Adipose tissue (tissue), 3 donors: ENCODE data around the gene AP1G2. TPM values are rescaled to one million over a fixed set of nuclear protein-coding genes. Genes with fewer than 3 reads are reported as not detected.
"Not testable (repeated sequence)": the region's sequence is repeated elsewhere in the genome, so short reads cannot be mapped to it uniquely, and the experiment has no call there.

Source experiments
- H3K27ac ChIP-seq: one replicate; pipeline ENCODE4 v1.5.1; 2013; ENCODE audit warnings: low read depth, low read length
- WGBS, 3 donors: extraction: QIAGEN DNeasy Blood & Tissue Kit; methylation state at CpG; one replicate each; pipeline ENCODE4 v1.1.7; 2013; 5-methylcytosine and 5-hydroxymethylcytosine counted together
- polyA plus RNA-seq, 3 donors: library from polyadenylated mRNA; stranded (reverse); fragments of 200-250 nt; gene quantifications; one replicate each; pipeline ENCODE4 v1.2.3, GENCODE V29; 2013
- donor health status: healthy with polysubstance abuse.
- donor health status: Bipolar disorder and iron deficiency.
- donor health status: healthy.

The AP1G2 gene
- polyA plus RNA-seq, 3 donors, result 31.8 to 73.2 (median 60.2) TPM

DNA sequence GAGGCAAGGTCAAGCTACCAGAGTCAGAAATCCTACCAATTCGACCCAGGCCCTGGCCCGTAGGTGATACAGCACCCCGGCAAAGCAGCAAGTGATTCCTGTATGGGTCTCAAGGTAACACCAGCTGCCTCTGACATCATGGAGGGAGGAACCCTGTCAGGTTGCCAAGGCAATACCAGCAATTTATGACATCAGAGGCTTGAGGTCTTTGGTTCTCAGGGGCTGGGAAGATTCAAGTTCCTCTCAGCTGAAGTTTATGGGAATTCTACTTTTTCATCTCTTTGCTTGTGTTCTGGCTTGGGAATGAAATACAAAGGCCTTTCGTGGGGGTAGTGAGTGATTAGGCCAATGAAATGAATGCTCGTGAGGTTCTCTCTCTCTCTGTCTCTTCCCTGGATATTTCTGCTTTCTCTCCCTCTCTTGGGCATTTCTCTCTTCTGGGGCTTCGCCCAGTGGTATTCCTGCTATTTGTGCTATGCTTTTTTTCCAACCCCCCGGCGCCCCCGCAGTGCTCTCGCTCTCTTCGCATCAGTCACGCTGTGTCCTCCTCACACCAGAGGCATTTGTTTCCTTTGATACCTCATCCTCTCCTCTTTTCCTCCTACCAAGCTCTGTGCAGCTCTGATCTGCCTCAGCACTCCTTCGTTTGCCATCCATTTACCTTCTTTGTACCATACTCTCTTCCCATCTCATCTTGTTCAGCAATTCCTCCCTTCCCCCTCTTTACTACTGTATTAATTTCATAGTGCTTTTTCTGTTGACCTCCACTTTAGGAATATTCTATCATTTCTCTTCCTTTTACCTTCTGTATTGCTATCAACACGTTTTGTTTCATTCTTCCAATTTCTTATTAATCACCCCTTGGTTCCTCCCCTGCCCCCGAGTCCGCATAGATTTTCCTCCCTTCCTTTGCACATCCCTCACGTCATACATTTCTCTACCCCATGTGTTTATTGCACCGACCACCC, 19.0 kb downstream of the AP1G2 start:
- 66 to 71% (median 69%) methylated on average over 18 of the region's 18 CpGs for WGBS, 3 donors

DNA sequence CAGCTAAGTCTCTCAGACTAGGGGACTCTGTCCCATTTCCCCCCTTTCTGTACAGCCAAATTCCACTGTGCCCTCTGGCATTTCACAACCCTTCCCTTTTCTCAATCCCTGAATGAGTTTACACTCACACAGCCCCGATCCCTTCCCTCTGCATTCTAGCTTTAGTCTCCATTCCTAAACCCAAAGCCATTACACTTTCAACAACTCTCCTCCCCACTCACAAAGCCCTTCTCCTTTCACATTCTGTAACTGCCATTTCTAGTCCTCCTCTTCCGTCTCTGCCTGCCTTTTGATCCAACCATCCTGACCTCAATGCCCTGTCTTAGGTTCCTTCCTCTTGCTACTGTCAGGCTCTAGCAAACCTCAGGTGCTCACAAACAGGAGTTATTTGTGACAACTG, 19.7 kb downstream of the AP1G2 start:
- no peak overlapping the region for H3K27ac ChIP-seq
- 48 to 90% (median 55%) methylated on average over 2 of the region's 2 CpGs for WGBS, 3 donors

More for the DNA sequence above, 19.0 kb downstream of the AP1G2 start:
- H3K27ac ChIP-seq, result no peak overlapping the region

DNA sequence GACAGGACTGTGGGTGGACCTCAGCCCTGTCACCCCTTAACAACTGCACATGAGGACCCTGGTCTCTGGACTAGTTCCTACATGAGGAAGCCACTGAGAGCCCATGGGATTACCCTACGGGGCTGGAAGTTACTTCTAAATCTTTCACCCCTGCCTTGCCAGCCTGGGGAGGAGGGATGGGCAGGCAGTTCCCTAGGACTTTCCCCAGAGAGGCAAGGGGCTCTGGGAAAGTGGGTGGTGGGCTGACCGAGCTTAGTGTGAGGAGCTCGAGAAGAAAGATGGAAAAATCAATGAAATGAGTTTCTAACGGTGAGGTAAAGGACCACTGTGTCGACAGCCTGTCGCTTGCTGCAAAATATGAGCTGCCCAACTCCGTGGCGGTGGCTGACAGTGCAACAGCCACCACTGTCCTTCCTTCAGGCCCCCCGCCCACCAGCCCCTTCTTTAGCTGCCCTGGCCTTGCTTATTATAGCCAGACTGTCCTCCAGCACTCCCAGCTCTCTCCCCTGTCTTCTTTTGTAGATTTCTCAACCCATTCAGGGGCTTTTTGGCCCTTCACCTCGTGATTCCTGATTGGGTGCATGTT, 21.0 kb downstream of the AP1G2 start:
- WGBS, 3 donors, result 65 to 82% (median 77%) methylated on average over 10 of the region's 10 CpGs
- H3K27ac ChIP-seq, result no peak overlapping the region

DNA sequence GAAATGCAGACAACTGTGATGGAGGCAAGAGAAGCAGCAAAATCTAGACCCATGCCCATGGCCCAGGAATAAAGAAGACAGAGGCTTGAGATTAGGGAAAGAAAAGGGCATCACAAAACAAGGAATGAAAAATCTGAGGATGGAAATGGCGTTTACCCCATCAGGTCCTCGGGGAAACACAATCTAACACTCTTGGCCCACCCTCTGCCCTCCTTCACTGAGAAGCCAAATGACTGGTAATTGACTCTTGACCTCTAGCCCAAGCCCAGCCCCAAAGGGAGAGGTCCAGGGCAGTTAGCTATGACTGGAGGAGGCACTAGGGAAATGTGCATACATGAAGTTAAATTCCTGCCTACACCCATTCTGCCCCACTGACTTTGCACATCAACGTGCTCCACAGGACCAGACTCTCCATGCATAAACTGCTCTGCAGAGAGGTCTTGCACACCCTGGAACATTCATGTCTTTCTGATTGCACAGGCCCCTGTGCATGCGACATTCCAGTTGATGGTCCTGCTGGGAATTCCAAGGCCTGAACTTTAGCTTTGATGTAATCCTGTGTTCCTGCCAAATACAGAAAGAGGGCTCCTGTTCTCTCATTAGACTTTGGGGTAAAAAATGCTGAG, 21.7 kb downstream of the AP1G2 start:
- 63 to 86% (median 72%) methylated on average over 4 of the region's 4 CpGs for WGBS, 3 donors
- no peak overlapping the region for H3K27ac ChIP-seq

DNA sequence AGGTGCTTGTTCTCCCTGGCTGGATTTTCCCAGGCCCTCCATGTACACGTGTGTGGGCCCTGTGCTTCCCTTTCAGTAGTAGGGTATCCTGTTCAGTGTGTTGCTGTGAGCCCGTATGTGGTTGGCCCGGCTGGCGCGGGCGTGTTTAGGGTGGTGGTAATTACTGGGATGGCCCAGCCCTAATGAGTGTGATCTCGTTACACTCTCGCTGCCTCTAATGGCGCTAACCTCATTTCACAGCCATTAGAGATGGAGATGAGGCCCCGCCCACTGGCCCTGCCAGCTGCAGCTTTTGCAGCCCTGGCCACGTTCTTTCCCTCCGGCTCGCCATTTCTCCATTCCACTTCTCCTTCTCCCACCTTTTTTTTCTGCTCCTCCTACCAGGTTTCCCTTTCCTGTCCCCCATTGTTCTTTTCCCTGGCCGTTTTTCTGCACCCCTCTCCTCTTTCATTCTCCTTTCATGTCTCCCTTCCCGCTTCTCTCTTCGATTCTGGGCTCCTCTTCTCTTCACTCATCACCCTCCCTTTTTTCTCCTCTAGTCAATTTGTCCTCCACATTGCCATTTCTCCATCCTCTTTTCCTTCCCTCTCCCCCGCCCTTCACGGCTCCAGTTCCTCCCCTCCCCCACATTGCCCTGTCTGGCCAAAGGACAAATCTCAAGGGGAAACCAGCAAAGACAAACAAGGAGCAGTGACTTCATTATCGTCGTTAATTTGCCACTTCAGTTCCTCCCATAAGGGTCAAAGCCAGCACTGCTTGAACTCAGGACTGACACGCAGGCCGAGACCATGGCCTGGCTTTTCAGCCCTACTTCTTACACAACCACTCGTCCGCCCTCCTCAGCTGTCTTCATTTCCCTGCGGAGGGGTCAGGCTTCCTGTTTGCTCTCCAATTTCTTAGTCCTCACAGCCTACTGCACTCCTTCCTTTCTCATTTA, 22.8 kb downstream of the AP1G2 start:
- no peak overlapping the region for H3K27ac ChIP-seq
- 44 to 62% (median 48%) methylated on average over 25 of the region's 25 CpGs for WGBS, 3 donors

DNA sequence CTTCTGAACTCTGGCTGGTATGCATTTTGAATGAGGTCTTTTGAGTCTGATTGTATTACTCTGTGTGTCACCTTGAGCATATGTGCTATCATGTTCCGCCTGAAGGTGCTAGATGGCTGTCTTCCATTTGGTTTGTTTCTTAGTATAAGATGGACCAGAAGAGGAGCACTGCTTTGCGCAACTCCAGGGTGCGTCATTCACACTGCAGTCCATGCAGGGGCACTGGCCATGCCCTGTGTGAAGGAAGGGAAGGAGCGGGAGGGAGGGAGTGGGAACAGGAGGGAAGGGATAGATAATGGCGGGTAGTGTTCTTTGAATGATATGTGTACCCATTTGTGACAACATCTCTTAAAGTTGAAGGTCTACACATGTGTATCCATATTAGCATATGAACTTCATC, 24.2 kb downstream of the AP1G2 start:
- WGBS, 3 donors, result 88 to 96% (median 96%) methylated on average over 5 of the region's 5 CpGs
- no peak overlapping the region for H3K27ac ChIP-seq

DNA sequence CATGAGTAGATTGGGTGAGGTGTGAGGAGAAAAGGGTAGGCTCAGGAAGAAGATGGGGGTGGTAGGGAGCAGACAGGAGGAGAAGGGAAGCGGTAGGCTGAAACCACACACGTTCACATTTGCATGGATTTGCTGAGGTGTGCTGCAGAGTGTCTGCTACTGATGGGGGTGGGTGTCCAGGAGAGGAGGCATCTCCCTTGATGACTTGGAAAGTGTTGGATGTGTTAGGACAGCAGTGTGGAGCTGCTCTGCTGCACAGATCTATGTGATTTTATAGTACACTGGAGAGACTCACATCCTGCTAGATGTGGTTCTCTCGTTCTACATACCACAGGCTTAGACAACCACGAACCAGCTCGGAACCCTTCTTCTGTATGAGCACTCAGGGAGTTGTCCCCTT, 25.3 kb downstream of the AP1G2 start:
- WGBS, 3 donors, result 81 to 85% (median 82%) methylated on average over 5 of the region's 5 CpGs
- no peak overlapping the region for H3K27ac ChIP-seq

DNA sequence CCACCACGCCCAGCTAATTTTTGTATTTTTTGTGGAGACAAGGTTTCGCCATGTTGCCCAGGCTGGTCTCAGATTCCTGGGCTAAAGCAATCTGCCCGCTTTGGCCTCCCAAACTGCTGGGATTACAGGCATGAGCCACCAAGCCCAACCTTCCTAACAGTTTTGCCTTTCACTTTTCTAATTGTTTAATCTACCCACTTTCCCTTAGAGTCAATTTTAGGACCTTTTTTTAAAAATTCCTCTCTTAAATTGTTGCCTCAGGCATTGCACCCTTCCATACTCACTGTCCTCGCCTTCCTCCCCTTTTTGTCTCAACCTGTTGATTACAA, 27.5 kb downstream of the AP1G2 start:
- 83 to 92% (median 90%) methylated on average over 4 of the region's 4 CpGs for WGBS, 3 donors
- H3K27ac ChIP-seq, result no peak overlapping the region

DNA sequence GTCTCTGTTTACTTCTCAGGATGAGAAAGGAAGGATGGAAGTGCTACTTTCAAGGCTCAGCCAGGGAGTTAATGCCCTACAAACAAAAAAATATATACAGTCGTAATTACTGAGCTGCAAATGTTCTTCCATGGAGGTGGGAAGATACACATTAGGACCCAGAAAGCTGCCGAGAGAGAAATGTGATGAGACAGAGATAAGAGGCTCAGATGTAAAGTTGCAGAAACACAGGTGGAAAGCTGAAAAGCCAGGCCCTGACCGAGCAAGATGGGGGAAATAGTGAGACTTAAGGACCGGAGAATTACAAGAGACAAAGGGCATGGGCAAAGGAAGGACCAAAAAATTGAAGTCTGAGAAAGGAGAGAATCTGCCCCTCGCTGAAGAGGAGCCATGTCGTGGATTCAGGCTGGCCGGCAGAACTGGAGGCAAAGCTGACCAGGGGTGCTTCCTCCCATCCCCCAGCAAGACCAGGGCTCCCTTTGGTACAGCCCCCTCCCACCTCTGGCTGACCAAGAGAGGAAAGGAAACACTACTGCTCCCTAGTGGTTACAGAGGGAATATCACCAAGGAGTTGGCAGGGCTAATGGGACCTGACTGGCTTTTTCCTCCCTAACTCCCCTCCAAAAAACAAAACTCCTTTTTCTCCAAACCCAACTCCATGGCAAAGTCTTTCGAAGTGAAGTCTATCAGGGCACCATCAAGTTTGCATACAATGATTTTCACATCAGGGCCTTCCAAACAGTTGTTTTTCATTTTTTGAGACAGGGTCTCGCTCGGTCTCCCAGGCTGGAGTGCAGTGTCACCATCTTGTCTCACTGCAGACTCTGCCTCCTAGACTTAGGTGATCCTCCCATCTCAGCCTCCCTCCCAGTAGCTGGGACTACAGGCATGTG, 28.1 kb downstream of the AP1G2 start:
- 40 to 45% (median 44%) methylated on average over 10 of the region's 10 CpGs for WGBS, 3 donors
- H3K27ac ChIP-seq, result no peak overlapping the region

DNA sequence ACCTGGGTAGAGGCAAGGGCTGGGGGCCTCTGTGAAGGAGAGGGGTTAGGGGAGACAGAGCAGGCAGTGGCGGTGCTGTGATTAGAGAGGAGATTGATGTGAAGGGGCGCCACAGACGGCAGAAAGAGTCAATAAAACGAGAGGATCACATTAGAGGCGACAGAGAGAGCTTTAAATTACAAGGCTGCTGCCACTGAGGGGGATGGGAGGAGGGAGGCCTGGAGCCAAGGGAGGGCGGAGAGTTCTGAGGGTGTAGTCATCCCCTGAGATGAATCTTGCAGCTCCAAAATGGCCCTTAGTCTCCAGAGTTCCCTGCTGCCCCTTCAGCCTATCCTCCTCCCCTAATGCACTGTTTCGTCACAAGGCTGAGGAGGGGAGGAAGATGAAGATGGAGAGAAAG, 28.8 kb downstream of the AP1G2 start:
- no peak overlapping the region for H3K27ac ChIP-seq
- 49 to 61% (median 54%) methylated on average over 7 of the region's 7 CpGs for WGBS, 3 donors

DNA sequence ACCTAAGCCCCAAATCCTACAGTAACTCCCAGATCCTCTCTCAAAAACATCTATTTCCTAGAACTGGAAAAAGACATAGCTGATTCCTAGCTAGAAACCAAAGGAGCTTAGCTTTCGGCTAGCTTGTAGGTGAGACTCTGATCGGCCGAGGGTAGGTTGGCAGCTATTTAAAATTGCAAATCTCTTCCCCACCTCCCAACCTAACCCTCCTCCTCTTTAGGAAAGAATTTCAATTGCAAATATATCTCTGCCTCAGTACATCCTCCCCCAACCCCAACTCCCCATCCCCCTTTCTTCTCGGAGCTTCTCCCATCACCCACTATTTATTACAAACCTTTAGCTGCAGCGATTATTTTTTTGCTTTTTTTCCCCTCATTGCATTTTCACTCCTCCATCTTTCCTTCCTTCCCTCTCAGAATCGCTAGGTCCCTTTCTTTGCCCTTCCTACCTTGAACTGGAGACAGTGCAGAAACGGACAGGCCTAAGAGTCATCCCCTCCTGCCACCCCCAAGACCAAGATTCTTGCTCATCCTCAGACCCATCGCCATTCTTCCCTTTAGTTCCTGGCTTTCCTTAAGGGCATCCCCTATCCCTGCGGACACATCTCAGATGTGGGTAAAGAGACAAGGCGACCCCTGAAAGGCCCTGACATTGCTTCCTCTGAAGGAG, 29.4 kb downstream of the AP1G2 start:
- H3K27ac ChIP-seq, result no peak overlapping the region
- WGBS, 3 donors, result 70 to 73% (median 72%) methylated on average over 10 of the region's 10 CpGs

DNA sequence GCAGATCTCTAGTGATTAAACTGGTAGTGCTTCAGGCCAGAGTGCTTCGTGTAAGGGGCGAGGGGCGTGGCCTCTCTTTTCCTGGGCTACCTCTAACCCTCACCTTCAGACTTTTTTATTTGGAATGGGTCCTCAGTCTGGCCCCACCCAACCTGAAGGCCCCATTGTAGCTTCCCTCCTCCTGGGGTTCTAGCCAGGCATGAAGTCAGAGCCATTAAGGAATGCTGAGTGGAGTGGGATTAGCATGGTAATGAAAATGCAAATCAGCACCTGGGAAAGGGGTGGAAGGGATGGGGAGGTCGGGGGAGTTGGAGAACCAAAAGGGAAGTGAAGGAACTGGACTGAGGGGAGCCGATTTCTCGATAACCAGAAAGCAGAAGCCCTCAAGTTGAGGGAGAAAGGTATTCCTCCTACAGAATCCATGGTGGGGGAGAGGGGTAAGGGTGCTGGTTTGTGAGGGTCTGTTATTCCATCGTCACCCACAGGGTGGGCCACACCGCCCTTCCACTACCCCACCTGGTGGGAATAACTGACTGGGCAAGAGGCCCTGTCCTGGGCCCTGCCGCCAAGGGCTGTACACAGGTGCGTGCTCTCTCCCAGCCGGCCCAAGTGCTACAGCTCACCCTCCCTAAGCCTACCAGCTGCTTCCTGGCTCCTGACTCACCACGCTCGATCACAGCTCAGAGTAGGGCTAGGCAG, 30.1 kb downstream of the AP1G2 start:
- 59 to 65% (median 65%) methylated on average over 13 of the region's 13 CpGs for WGBS, 3 donors
- no peak overlapping the region for H3K27ac ChIP-seq

DNA sequence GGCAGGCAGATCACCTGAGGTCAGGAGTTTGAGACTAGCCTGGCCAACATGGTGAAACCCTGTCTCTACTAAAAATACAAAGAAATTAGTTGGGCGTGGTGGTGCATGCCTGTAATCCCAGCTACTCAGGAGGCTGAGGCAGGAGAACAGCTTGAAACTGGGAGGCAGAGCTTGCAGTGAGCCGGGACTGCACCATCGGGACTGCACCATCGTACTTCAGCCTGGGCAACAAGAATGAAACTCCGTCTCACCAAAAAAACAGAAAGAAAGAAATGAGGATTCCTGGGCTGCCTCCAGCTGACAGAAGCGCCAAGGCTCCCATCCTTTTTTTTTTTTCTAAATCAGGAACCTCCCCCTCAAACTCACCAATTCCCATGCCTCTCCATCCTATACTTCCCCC, 30.7 kb downstream of the AP1G2 start:
- WGBS, 3 donors, result 83 to 89% (median 89%) methylated on average over 6 of the region's 6 CpGs
- not testable (repeated sequence) for H3K27ac ChIP-seq

DNA sequence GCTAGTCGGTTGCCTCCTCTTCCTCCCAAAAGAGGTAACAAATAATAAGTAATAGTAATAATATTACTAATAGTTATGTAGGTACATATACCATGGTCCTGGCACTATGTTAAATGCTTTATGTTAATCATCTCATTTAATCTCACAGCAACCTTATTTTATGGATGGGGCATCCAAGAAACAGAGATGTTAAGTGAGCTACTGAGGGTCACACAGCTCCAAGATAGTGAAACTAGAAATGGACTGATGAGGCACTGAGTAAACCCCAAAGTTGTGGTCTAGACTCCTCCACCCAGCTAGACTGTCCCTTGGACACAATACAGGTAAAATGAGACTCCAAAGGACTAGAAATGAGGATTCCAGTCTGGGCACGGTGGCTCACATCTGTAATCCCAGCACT, 31.1 kb downstream of the AP1G2 start:
- 88 to 90% (median 89%) methylated on average over 2 of the region's 2 CpGs for WGBS, 3 donors
- H3K27ac ChIP-seq, result no peak overlapping the region

DNA sequence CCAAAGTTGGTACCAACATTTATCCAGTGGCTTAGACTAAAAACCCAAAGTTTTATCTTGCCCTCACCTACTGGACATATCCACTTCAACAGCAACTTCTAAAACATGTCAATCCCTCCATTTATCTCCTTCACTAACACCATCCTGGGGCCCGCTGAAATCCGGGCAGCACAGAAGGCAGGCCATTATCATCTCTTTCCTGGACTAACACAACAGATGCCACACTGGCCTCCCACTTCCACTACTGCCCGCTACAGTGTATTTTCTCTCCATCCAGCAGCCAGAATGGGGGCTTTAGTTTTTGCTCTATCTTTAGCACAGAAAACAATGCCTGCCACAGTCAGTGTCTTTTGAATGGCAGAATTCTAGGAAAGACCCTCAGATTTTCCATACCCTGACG, 31.6 kb downstream of the AP1G2 start:
- 80 to 88% (median 88%) methylated on average over 4 of the region's 4 CpGs for WGBS, 3 donors
- no peak overlapping the region for H3K27ac ChIP-seq

DNA sequence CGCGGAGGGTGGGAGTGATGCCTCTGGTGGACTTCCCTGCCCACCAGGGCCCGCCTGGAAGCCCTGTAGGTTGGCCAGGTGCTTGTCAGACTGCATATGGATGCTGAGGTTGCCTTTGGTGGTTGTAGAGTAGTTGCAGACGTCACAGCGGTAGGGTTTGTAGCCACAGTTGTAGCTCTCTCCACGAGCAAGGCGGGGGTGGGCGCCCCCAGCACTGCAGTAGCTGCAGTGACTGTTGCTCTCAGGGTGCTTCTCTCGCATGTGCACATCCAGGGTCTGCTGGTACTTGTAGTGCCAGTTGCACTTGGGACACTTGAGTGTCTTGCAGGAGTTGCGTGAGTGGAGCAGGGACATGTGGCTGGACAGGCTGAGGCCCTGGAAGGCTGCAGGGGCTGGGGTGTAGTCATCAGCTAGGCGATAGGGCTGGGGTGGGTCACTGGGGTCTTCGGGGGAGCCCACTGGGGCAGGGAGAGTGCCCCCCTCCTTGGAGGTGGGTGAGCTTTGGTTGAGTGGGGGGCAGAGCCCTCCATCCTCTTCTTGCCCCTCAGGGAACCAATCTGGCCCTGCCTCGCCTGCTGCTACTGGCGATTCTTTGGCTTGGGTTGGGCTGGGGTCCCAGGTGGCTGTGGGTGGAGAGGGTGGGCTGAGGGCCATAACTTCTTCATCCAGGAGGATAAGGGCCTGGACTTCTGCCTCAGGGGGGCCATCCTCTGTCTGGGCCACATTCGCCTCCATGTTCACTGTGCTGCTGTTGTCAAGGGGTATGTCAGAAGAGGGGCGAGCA, 33.7 kb downstream of the AP1G2 start:
- 91 to 94% (median 93%) methylated on average over 16 of the region's 16 CpGs for WGBS, 3 donors
- H3K27ac ChIP-seq, result no peak overlapping the region
